ENCODE data around the gene DGUOK.

- TF ChIP-seq SMC3 (conservative IDR thresholded peaks at IDR 0.05; ENCODE audit: poor library complexity) (no peak), POLR2AphosphoS5 (IDR thresholded peaks at IDR 0.05) (no peak), RAD21 (conservative IDR thresholded peaks at IDR 0.05) (no peak), EZH2 (IDR thresholded peaks at IDR 0.05; ENCODE audit: borderline replicate concordance, insufficient read depth, low read length, poor library complexity, severe bottlenecking) (no peak), CTCF (IDR thresholded peaks at IDR 0.05; ENCODE audit: poor library complexity, severe bottlenecking) (no peak)
Observed at GRCh38 chr2:73919596-73920228, 7.0 kb upstream of the DGUOK start.

Measured in neural cell (in vitro differentiated cells).